HG03039 (cell line): Measurements from ENCODE around the gene ADARB1.

Source experiments
- ATAC-seq: cut with Tn5 transposase; IDR thresholded peaks from one replicate; pipeline ENCODE4 v1.9.1; 2021; ENCODE audit warnings: mild to moderate bottlenecking, moderate library complexity; ENCODE audit not compliant: unreplicated experiment

ADARB1 gene

DNA sequence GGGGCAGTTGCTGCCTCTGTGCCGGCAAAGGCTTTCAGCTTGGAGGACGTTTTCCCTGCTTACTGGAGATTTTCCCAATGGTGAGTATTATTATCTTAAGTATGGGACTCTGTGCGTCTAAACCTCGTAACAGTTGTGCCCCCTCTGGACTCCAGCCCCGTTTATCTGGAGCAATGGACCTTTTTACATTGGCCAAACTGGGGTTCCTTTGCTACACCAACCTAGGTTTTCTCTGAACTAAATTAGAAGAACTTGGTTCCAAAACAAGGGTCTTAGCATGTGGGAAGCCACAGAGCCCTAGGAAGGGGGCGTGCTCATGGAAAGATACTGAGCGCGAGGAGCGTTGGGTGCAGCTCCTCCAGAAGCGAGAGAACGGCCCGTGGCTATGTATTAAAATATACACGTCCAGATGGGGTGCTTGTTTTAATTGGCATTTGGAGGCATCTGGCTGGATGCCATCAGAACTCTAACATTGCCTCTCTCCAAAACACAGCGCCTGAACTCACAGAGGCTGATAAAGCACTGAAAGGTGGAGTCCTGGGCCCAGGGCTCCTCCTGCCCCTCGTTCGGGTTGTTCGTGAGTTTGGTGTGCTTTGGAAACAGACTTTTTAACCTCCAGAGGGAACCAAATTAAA, 184.9 kb downstream of the ADARB1 start:
- no peak for ATAC-seq

DNA sequence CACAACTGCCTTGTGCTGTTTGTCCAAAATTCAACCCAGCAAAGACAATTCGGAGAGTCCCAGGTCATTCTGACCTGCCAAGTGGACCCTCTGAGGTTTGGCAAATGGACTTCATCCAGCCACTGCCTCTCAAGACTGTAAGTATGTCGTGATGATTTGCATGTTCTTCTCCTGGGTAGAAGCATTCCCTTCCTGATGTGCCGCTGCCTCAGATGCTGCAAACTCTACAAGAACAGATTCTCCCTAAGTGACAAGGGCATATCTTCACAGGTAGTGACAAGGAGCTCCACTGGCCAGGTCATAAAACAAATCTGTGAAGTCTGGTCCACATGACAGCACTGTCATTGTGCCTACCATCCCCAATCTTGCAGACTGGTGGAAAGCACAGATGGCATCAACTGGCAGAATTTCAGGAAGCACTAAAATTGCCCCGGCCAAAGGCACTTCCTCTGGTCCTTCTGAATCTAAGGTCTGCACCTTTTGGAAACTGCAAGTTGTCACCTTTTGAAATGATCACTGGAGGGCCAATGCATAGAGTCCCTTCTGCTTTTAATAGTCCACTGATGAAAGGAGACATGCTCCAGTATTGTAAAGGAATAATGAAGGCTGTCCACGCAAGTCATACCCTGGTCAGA, 185.9 kb downstream of the ADARB1 start:
- no peak for ATAC-seq

DNA sequence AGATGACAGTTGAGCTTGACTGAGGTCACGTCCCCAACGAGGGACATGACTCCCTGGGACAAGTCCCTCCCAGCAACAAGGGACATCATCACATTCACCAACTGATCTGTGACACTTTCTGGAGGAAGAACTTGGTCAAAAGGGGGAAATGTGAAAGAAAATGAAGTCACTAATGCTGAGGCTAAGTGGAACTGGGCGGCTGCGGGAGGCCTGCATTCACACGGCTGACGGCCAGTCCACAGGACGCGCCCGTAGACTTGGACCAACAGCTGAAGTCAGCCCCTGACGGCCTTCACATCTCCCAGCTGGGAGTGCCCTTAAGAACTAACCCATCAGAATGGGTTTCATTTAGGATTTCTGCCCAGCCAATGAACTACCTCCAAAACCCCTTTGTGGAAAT, 186.7 kb downstream of the ADARB1 start:
- ATAC-seq = no peak

DNA sequence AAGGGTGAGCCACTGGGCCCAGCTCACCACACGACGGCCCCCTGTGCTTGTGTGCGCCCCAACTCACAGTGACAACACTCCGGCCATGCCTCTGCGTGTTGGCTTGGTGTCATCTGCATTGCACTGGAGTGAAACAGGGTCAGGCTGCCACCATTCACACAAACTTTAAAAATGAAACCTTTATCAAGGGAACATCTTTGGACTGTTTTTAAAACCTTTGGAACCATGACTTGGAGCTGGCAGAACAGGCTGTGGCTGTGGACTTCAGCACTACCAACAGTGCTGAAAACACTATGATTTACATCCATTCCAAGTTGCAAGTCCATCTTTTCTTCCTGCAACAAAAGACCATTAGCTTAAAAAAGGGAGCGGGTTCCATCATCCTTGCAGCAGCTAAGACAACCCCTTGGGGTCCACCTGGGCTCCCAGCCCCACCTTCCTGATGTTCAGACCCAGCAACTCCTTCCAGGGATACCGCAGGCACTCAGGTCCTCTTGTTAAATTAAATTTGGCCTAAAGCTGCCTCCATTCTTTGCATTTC, 187.7 kb downstream of the ADARB1 start:
- ATAC-seq = no peak

DNA sequence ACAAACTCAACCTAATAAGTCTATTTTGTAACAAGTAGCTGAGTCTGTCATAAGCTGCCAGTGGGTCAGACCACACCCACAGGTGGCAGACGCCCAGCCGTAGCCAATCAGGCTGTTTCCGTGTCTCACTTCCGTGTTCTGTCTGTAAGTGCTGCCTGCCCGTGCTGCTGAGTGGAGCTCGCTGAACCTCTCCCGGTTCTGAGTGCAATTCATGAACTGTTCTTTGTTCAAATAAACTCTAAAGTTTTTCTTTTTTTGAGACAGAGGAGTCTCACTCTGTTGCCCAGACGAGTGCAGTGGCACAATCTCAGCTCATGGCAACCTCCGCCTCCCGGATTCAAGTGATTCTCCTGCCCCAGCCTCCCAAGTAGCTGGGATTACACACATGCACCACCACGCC, 188.2 kb downstream of the ADARB1 start:
- ATAC-seq = no peak

DNA sequence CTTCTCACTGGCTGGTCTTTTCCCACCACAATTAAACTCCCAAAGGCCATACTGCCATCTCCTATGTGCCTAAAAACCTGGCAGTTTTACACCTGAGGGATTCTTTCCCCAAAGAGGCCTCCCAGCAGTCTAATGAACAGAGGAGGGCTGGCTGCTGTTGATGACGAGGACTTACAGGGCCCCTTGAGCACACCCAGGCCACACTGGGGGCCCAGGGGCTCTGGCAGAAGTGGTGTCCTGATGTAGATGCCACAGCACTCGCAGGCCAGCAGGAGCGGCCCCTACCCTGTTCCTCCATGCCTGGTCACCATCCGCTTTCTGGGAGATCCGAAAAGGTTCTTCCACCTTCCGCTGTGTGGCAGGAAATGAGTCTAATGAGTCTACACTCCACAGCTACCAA, 189.2 kb downstream of the ADARB1 start:
- ATAC-seq = no peak

DNA sequence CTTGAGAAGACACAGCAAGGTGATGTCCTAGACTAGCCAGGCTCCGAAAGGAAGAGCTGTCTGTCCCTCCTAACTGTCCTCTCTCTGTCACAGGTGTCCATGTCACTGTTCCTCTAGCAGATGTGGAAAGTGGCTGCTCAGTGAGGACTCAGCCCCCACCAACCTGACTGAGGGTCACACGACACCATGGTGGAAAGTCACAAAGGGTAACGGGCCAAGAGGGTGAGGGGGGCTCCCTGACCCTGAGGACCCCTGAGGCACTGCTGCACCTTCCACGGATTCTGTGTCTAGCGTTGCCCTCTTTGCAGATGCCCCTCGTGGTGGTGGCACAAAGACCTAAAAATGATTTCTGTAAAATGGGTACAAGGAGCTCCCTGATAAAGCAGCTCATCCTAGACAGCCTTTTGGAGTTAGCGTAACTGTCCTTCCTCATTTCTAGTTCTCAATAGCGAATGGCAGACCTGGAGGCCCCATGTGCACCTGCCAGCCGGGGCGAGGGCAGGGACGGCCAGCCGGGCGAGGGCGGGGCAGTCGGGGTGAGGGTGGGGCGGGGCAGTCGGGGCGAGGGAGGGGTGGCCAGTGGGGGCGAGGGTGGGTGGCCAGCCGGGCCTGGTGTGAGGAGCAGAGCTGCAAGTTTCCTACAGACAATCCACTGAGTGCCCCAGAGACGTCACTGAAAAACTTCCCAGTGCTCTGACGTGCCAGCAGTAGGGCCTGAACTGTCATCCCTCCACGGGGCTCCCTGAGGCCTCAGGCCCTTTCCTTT, 189.9 kb downstream of the ADARB1 start:
- ATAC-seq = no peak

DNA sequence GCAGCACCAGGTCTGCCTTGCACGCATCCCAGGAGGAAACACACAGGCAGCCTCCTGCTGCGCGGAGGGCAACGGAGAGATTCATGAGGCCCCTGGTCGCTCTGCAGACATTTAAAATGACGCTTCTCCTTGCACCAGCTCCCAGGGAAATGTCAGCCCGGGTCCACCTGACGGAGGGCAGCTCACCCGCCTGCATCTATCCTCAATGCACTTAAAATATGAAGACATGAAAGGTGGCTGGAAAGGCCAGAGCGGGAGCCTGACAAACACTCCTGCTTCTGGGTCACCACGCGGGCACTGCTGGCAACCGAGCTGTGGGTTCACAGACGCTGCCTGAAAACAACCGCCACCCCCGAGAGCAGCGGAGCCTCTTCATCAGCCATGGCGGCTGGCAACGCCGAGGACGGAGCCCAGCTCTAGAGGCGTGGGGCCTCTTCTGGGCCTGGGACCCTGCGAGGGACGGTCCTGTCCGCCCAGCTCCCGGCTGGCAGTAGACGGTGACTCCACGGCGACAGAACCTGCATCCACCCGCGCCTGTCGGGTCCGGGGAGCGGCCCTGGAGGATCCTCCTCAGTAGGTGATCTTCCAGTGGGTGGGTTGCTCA, 190.6 kb downstream of the ADARB1 start:
- no peak for ATAC-seq

DNA sequence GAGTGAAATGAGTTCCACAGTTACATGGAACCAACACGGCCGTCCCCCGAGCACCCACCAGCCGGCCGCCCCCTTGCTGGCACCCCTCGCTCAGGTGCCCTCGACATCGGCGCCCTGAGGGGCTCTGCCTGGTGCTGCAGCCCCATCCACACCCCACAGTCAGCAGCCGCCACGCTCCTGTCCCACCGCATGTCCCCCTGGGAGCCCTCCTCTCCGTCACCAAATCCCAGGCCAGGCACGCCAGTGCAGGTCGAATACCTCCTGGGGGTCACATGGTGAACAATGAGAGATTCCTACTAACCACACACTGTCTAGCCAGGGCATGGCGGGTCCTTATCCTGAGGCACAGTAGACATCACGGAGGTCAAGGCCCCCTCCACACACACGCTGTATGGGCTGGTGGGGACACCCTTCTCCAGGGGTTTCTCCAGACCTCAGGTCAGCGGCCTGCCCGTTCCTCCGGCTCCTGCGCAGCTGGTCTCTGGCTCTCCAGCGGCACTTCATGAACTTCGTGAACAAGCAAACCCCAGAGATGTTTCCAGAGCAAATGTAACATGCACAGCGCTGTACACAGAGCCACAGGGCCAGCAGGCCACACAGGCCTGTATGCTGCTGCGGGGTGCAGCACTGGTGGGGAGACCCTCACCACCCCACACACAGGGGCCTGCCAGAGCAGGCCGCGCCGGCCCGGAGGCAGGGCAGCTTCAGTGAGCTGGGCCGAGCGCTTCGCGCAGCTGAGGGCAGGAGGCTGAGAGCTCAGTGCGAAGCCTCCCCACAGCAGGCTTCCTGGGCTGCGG, 191.5 kb downstream of the ADARB1 start:
- ATAC-seq = no peak

DNA sequence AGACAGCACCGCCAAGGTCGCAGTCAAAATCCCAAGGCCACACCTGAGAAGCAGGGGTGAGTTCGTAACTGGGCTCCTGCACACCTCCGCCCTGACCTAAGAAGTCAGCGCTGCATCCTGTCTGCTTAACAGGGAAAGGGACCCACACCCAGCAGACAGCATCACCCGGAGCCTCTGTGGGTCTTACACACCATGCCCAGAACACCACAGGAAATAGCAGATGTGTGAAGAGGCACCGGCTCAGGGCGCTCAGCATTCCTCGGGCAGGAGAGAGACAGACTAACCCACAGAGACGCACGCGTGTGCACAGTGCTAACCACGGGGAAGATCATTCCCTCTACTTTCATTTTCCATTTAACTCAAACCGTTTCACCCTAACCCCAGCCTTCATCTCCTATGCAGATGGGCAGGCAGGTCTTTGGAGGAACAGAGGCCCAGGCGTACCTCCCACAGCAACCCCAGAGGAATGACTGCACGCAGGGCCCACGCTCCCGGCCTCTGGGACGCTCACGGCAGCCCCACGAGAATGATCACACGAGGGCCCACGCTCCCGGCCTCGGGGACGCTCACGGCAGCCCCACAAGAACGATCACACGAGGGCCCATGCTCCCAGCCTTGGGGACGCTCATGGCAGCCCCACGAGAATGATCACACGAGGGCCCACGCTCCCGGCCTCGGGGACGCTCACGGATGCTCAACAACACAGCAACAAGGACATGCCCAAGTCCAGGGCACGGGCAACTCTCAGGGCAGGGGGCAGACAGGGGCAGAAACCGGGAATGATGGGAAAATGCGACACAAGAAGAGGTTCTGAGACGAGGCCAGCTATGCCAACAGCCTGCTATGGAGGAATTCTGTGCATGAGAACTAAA, 192.4 kb downstream of the ADARB1 start:
- no peak for ATAC-seq

DNA sequence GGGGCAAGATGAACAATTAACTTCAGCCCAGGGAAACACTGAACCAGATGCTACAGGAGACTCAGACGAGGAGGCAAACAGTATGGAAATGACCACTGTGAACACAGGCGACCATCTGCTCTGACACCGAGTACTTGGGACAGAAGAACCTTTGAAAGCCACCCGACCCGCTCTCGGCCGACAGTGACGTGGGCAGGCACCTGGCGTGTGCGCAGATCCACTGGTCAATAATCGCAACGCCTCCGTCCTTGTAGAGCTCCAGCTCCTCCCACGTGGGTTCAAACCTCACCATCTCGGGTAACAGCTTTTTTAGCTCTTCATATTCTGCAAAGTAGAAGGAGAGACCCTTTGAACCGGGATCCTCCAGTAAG, 193.0 kb downstream of the ADARB1 start:
- no peak for ATAC-seq

DNA sequence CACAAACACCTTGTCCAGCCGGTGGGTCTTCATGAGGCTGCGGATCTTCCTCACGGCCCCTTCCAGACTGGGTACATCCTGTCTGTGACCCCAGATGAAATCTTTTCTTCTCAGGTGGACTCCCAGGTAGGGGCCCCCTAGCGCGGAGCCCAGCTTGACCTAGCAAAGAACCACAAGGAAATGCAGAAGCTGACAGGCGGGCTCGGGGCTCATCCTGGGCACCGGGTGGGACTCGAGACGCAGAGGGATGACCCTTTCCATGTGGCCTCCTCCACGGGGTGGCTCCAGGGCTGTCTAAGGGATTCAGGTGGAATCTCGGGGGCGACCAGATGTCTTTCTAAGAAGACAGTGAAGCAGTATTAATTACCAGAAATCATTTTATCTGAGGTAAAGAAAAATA, 195.5 kb downstream of the ADARB1 start:
- no peak for ATAC-seq

DNA sequence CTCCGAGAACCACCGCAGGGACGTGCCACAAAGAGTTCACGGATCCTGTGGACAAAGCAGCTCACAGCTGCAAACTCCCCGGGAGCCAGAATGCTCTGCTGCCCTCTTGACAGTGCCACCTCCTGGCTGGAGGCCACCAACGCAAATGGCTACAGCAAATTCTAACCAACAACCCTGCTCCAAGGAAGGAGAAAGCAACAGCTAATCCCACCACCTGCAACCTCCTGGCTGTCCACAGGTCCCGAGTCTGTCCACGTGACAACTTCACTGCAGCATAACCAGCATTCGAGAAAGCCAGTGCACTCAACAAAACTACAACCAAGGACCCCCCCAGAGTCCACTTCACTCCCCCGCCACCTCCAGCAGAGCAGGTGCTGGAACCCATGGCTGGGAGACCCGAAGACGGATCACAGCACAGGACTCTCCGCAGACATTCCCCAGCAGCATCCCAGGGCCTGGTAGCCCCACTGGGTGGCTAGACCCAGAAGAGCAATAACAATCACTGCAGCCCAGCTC, 196.0 kb downstream of the ADARB1 start:
- no peak for ATAC-seq
